Measurements from ENCODE around the gene VPREB3. TPM values are rescaled to one million over a fixed set of nuclear protein-coding genes. Genes with fewer than 3 reads are reported as not detected.

The VPREB3 gene
- polyA plus RNA-seq, 1 of the 3 experiments (the other 2 are of a cell fraction) = not detected

DNA sequence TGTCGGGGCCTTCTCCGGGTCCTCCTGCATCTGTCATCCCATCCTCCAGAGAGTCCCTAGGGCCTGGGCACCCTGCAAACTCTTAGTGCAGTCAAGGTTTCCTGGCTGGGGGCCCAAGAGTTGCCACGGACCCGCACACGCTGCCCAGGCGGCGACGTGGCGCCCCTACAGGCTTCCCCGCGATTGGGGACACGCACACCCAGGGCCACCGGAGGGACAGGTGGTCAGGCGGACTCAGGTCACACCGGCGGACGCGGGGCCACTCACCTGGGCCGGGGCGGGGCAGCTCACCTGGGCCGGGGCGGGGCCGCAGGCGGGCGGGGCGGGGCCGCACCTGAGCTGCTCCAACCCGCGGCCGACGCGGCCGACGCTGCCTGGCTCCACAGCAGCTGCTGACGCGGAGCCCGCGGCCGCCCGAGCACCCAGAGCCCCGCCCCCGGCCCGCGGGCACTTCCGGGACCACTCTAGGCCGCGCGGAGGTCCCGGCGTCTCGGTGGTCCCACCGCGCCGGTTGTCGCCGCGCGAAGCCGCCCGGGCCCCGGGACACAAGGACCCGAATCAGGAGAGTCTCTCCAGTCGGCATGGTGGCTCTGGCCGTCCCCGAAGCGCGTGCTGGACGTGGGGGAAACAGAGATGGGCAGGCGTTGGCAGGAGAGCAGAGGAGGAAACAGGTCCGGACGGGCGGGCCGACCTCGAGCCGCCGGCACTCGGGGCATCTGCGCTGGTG is 3.3 kb downstream of the VPREB3 start, which contains the start of gene ZNF70 (continued):
- TF ChIP-seq, protein P1, sequence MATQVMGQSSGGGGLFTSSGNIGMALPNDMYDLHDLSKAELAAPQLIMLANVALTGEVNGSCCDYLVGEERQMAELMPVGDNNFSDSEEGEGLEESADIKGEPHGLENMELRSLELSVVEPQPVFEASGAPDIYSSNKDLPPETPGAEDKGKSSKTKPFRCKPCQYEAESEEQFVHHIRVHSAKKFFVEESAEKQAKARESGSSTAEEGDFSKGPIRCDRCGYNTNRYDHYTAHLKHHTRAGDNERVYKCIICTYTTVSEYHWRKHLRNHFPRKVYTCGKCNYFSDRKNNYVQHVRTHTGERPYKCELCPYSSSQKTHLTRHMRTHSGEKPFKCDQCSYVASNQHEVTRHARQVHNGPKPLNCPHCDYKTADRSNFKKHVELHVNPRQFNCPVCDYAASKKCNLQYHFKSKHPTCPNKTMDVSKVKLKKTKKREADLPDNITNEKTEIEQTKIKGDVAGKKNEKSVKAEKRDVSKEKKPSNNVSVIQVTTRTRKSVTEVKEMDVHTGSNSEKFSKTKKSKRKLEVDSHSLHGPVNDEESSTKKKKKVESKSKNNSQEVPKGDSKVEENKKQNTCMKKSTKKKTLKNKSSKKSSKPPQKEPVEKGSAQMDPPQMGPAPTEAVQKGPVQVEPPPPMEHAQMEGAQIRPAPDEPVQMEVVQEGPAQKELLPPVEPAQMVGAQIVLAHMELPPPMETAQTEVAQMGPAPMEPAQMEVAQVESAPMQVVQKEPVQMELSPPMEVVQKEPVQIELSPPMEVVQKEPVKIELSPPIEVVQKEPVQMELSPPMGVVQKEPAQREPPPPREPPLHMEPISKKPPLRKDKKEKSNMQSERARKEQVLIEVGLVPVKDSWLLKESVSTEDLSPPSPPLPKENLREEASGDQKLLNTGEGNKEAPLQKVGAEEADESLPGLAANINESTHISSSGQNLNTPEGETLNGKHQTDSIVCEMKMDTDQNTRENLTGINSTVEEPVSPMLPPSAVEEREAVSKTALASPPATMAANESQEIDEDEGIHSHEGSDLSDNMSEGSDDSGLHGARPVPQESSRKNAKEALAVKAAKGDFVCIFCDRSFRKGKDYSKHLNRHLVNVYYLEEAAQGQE (IDR thresholded peaks at IDR 0.05; ENCODE audit: low read depth, low read length) = no peak
- TF ChIP-seq SMC3 (IDR thresholded peaks at IDR 0.05; ENCODE audit: low read depth, low read length) = no peak
- TF ChIP-seq, protein P2, sequence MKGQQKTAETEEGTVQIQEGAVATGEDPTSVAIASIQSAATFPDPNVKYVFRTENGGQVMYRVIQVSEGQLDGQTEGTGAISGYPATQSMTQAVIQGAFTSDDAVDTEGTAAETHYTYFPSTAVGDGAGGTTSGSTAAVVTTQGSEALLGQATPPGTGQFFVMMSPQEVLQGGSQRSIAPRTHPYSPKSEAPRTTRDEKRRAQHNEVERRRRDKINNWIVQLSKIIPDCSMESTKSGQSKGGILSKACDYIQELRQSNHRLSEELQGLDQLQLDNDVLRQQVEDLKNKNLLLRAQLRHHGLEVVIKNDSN (IDR thresholded peaks at IDR 0.05; ENCODE audit: borderline replicate concordance, low read depth) = no peak
- TF ChIP-seq CHD2 (IDR thresholded peaks at IDR 0.05; ENCODE audit: low read length, partially characterized antibody) = no peak
- TF ChIP-seq GABPA (IDR thresholded peaks at IDR 0.05; ENCODE audit: low read depth) = peak; percentile 72
- TF ChIP-seq RFX5 (IDR thresholded peaks at IDR 0.05; ENCODE audit: low read length) = peak; percentile 80
- TF ChIP-seq RCOR1 (IDR thresholded peaks at IDR 0.05; ENCODE audit: low read length) = no peak
- peak; percentile 77 for TF ChIP-seq ELF1 (IDR thresholded peaks at IDR 0.05)
- TF ChIP-seq NFIC (IDR thresholded peaks at IDR 0.05; ENCODE audit: borderline replicate concordance) = no peak
- TF ChIP-seq POLR2AphosphoS5 (IDR thresholded peaks at IDR 0.05; ENCODE audit: low read depth, low read length) = peak; percentile 66
- TF ChIP-seq SIN3A (IDR thresholded peaks at IDR 0.05; ENCODE audit: borderline replicate concordance, low read depth, low read length) = no peak
- no peak for TF ChIP-seq JUND (IDR thresholded peaks at IDR 0.05)
- TF ChIP-seq, protein P3, sequence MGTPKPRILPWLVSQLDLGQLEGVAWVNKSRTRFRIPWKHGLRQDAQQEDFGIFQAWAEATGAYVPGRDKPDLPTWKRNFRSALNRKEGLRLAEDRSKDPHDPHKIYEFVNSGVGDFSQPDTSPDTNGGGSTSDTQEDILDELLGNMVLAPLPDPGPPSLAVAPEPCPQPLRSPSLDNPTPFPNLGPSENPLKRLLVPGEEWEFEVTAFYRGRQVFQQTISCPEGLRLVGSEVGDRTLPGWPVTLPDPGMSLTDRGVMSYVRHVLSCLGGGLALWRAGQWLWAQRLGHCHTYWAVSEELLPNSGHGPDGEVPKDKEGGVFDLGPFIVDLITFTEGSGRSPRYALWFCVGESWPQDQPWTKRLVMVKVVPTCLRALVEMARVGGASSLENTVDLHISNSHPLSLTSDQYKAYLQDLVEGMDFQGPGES (IDR thresholded peaks at IDR 0.05; ENCODE audit: low read depth, low read length) = no peak
- TF ChIP-seq, protein P4, sequence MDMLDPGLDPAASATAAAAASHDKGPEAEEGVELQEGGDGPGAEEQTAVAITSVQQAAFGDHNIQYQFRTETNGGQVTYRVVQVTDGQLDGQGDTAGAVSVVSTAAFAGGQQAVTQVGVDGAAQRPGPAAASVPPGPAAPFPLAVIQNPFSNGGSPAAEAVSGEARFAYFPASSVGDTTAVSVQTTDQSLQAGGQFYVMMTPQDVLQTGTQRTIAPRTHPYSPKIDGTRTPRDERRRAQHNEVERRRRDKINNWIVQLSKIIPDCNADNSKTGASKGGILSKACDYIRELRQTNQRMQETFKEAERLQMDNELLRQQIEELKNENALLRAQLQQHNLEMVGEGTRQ (IDR thresholded peaks at IDR 0.05; ENCODE audit: borderline replicate concordance, low read depth, low read length) = no peak
- no peak for TF ChIP-seq TEAD4 (IDR thresholded peaks at IDR 0.05; ENCODE audit: borderline replicate concordance, insufficient read depth)
- TF ChIP-seq FOXJ3 (CRISPR knock-in tag; IDR thresholded peaks at IDR 0.05) = no peak
